NCI-H187 (cell line): Measurements from ENCODE around the gene EML4.

Source experiments
- DNase-seq, 2 experiments: peaks; one replicate each; lab custom pipeline; 2025; lab: John Stamatoyannopoulos, UW

Gene EML4

GRCh38 chr2:42195559-42195958 lies 26.4 kb downstream of the EML4 start:
- no peak for DNase-seq

GRCh38 chr2:42196070-42196402 lies 26.9 kb downstream of the EML4 start:
- DNase-seq: no peak

- DNase-seq: no peak
These were observed 27.5 kb downstream of the EML4 start for GRCh38 chr2:42196403-42197267.

- DNase-seq: no peak
These were observed 28.6 kb downstream of the EML4 start for GRCh38 chr2:42197792-42198191.

- DNase-seq: no peak
These were observed 29.3 kb downstream of the EML4 start for GRCh38 chr2:42198466-42198865.

GRCh38 chr2:42199002-42199401 lies 29.8 kb downstream of the EML4 start:
- DNase-seq: no peak

- no peak for DNase-seq
These were observed 30.5 kb downstream of the EML4 start for GRCh38 chr2:42199626-42200025.

GRCh38 chr2:42200926-42201855 lies 32.0 kb downstream of the EML4 start:
- DNase-seq: no peak

- DNase-seq: no peak
These were observed 33.5 kb downstream of the EML4 start for GRCh38 chr2:42202634-42203008.

- DNase-seq: no peak
These were observed 34.6 kb downstream of the EML4 start for GRCh38 chr2:42203792-42204191.

- no peak for DNase-seq
These were observed 36.2 kb downstream of the EML4 start for GRCh38 chr2:42205337-42205736.

- DNase-seq: no peak
These were observed 38.7 kb downstream of the EML4 start for GRCh38 chr2:42207826-42208225.

GRCh38 chr2:42210203-42210602 lies 41.0 kb downstream of the EML4 start:
- no peak for DNase-seq

GRCh38 chr2:42211291-42211690 lies 42.1 kb downstream of the EML4 start:
- DNase-seq: no peak

GRCh38 chr2:42214669-42215068 lies 45.5 kb downstream of the EML4 start:
- no peak for DNase-seq

- no peak for DNase-seq
These were observed 47.5 kb downstream of the EML4 start for GRCh38 chr2:42216694-42217093.

- DNase-seq: no peak
These were observed 48.2 kb downstream of the EML4 start for GRCh38 chr2:42217307-42217706.

- DNase-seq: no peak
These were observed 48.8 kb downstream of the EML4 start for GRCh38 chr2:42217914-42218313.

GRCh38 chr2:42218712-42219111 lies 49.6 kb downstream of the EML4 start:
- DNase-seq: no peak

- no peak for DNase-seq
These were observed 50.0 kb downstream of the EML4 start for GRCh38 chr2:42219160-42219559.

- no peak for DNase-seq
These were observed 51.4 kb downstream of the EML4 start for GRCh38 chr2:42220566-42220965.

GRCh38 chr2:42223067-42223854 lies 54.1 kb downstream of the EML4 start:
- no peak for DNase-seq
